Activated naive CD4-positive, alpha-beta T cell treated with anti-CD3 and anti-CD28 coated beads for 36 hours (primary cell): ENCODE results near the gene UBE3B. TPM values are rescaled to one million over a fixed set of nuclear protein-coding genes. Genes with fewer than 3 reads are reported as not detected.
A peak's percentile ranks its signal among the peaks of the same experiment; 100 is the strongest.

Source experiments
- CTCF ChIA-PET: fragments of 350-600 bp; sonication (Branson Sonifier 250); formaldehyde crosslinking; loops from one replicate; lab custom pipeline; 2021; ENCODE audit warnings: antibody characterized with exemption; lab: Charles Lee
- DNase-seq: peaks from one replicate; pipeline ENCODE4 v3.0.0-alpha.2; 2020
- H3K27ac Mint-ChIP-seq: one replicate; pipeline ENCODE4 v1.8.0; 2021; ENCODE audit warnings: mild to moderate bottlenecking, mixed read lengths
- H3K27me3 Mint-ChIP-seq: one replicate; pipeline ENCODE4 v1.8.0; 2021; ENCODE audit warnings: low read depth, mixed read lengths
- H3K36me3 Mint-ChIP-seq: one replicate; pipeline ENCODE4 v1.8.0; 2021; ENCODE audit warnings: low read depth, mixed read lengths
- H3K4me1 Mint-ChIP-seq: one replicate; pipeline ENCODE4 v1.8.0; 2021; ENCODE audit warnings: low read depth, mixed read lengths
- H3K4me3 Mint-ChIP-seq: one replicate; pipeline ENCODE4 v1.8.0; 2021; ENCODE audit warnings: mild to moderate bottlenecking, moderate library complexity, mixed read lengths
- H3K9me3 Mint-ChIP-seq: one replicate; pipeline ENCODE4 v1.8.0; 2021; ENCODE audit warnings: mixed read lengths
- intact Hi-C: fragments of 100-400 bp; cut with micrococcal nuclease; formaldehyde crosslinking; loops from one replicate; pipeline ENCODE4 v1.15.1; 2023
- total RNA-seq, 2 experiments: library from RNA; stranded (reverse); gene quantifications; one replicate each; pipeline ENCODE4 v1.2.3, GENCODE V29; 2021

The UBE3B gene
- total RNA-seq, 2 experiments from 2014 or later = 26.2 to 26.6 TPM

- DNase-seq = no peak
- CTCF ChIA-PET = interaction anchor here (0.6 to 1.2 kb wide), 2 partner anchors 21 to 403 kb away, joined by 3 read pairs; no protein-coding TSS in a partner anchor
- H3K9me3 Mint-ChIP-seq = no peaks in the 10 kb centered on the region
- no peak overlapping the region for H3K4me3 Mint-ChIP-seq
- no peak overlapping the region for H3K27ac Mint-ChIP-seq
- H3K36me3 Mint-ChIP-seq = peaks cover 22% of the 10 kb centered on the region
- intact Hi-C loops = no loop called here
- H3K27me3 Mint-ChIP-seq = no peaks in the 10 kb centered on the region
- no peaks in the 10 kb centered on the region for H3K4me1 Mint-ChIP-seq
Observed at GRCh38 chr12:109450980-109451379, 26.5 kb upstream of the UBE3B start.

- no peak for DNase-seq
- no peaks in the 10 kb centered on the region for H3K27me3 Mint-ChIP-seq
- no peak overlapping the region for H3K27ac Mint-ChIP-seq
- no peaks in the 10 kb centered on the region for H3K9me3 Mint-ChIP-seq
- H3K4me1 Mint-ChIP-seq = no peaks in the 10 kb centered on the region
- intact Hi-C loops = no loop called here
- CTCF ChIA-PET = interaction anchor here (0.6 to 1.2 kb wide), 2 partner anchors 21 to 402 kb away, joined by 3 read pairs; no protein-coding TSS in a partner anchor
- H3K4me3 Mint-ChIP-seq = no peak overlapping the region
- H3K36me3 Mint-ChIP-seq = peaks cover 22% of the 10 kb centered on the region
Observed at GRCh38 chr12:109451400-109451799, 26.0 kb upstream of the UBE3B start.

- Mint-ChIP-seq H3K4me3 (no peak overlapping the region), H3K4me1 (no peaks in the 10 kb centered on the region), H3K36me3 (peaks cover 29% of the 10 kb centered on the region), H3K27me3 (no peaks in the 10 kb centered on the region), H3K27ac (no peak overlapping the region), H3K9me3 (no peaks in the 10 kb centered on the region)
- CTCF ChIA-PET = no interaction called here
- DNase-seq = no peak
- intact Hi-C loops = no loop called here
Observed at GRCh38 chr12:109452489-109452888, 24.9 kb upstream of the UBE3B start.

GRCh38 chr12:109455706-109456105, 21.7 kb upstream of the UBE3B start:
- H3K36me3 Mint-ChIP-seq = peaks cover 32% of the 10 kb centered on the region
- CTCF ChIA-PET = no interaction called here

GRCh38 chr12:109458086-109458485, 19.3 kb upstream of the UBE3B start:
- Mint-ChIP-seq H3K4me3 (no peak overlapping the region), H3K27ac (peak overlapping the region; percentile 11), H3K27me3 (no peaks in the 10 kb centered on the region), H3K4me1 (peaks cover 14% of the 10 kb centered on the region), H3K36me3 (peaks cover 27% of the 10 kb centered on the region), H3K9me3 (no peaks in the 10 kb centered on the region)
- CTCF ChIA-PET = interaction anchor here (1.1 kb wide), 1 partner anchor 25 kb away, joined by 6 read pairs; no protein-coding TSS in a partner anchor
- no peak for DNase-seq
- intact Hi-C loops = no loop called here

More at GRCh38 chr12:109455706-109456105, 21.7 kb upstream of the UBE3B start:
- Mint-ChIP-seq H3K9me3 (no peaks in the 10 kb centered on the region), H3K4me3 (no peak overlapping the region), H3K27me3 (no peaks in the 10 kb centered on the region), H3K4me1 (peaks cover 5% of the 10 kb centered on the region), H3K27ac (no peak overlapping the region)
- DNase-seq = no peak
- intact Hi-C loops = no loop called here

- no peak overlapping the region for H3K27ac Mint-ChIP-seq
- H3K27me3 Mint-ChIP-seq = no peaks in the 10 kb centered on the region
- H3K4me1 Mint-ChIP-seq = peaks cover 21% of the 10 kb centered on the region
- no peaks in the 10 kb centered on the region for H3K9me3 Mint-ChIP-seq
- no peak for DNase-seq
- CTCF ChIA-PET = no interaction called here
- H3K36me3 Mint-ChIP-seq = peaks cover 23% of the 10 kb centered on the region
- intact Hi-C loops = no loop called here
- no peak overlapping the region for H3K4me3 Mint-ChIP-seq
Observed at GRCh38 chr12:109458771-109459208, 18.6 kb upstream of the UBE3B start.

- Mint-ChIP-seq H3K27me3 (no peaks in the 10 kb centered on the region), H3K27ac (no peak overlapping the region), H3K4me1 (peaks cover 26% of the 10 kb centered on the region), H3K9me3 (no peaks in the 10 kb centered on the region), H3K4me3 (no peak overlapping the region), H3K36me3 (peaks cover 21% of the 10 kb centered on the region)
- DNase-seq = no peak
- CTCF ChIA-PET = no interaction called here
- intact Hi-C loops = no loop called here
Observed at GRCh38 chr12:109459247-109459646, 18.2 kb upstream of the UBE3B start.

- no peak for DNase-seq
- H3K27ac Mint-ChIP-seq = no peak overlapping the region
- peaks cover 36% of the 10 kb centered on the region for H3K4me1 Mint-ChIP-seq
- no peak overlapping the region for H3K4me3 Mint-ChIP-seq
- CTCF ChIA-PET = no interaction called here
- H3K36me3 Mint-ChIP-seq = peaks cover 19% of the 10 kb centered on the region
- intact Hi-C loops = no loop called here
- no peaks in the 10 kb centered on the region for H3K27me3 Mint-ChIP-seq
- no peaks in the 10 kb centered on the region for H3K9me3 Mint-ChIP-seq
Observed at GRCh38 chr12:109460538-109460937, 16.9 kb upstream of the UBE3B start.

GRCh38 chr12:109461049-109461845, 16.2 kb upstream of the UBE3B start:
- Mint-ChIP-seq H3K4me1 (peaks cover 38% of the 10 kb centered on the region), H3K9me3 (no peaks in the 10 kb centered on the region), H3K4me3 (no peak overlapping the region), H3K27ac (no peak overlapping the region), H3K36me3 (peaks cover 14% of the 10 kb centered on the region), H3K27me3 (no peaks in the 10 kb centered on the region)
- no peak for DNase-seq
- intact Hi-C loops = no loop called here
- CTCF ChIA-PET = interaction anchor here (2.7 kb wide), 1 partner anchor 29 kb away, joined by 12 read pairs; no protein-coding TSS in a partner anchor

GRCh38 chr12:109461846-109462756, 15.3 kb upstream of the UBE3B start:
- H3K4me3 Mint-ChIP-seq = no peak overlapping the region
- H3K4me1 Mint-ChIP-seq = peaks cover 38% of the 10 kb centered on the region
- H3K9me3 Mint-ChIP-seq = no peaks in the 10 kb centered on the region
- CTCF ChIA-PET = interaction anchor here (0.6 to 2.7 kb wide), 3 partner anchors 29 to 1564 kb away, joined by 3 to 12 read pairs (median 4); no protein-coding TSS in a partner anchor
- no peak overlapping the region for H3K27ac Mint-ChIP-seq
- DNase-seq = no peak
- H3K36me3 Mint-ChIP-seq = peaks cover 8% of the 10 kb centered on the region
- no peaks in the 10 kb centered on the region for H3K27me3 Mint-ChIP-seq
- intact Hi-C loops = no loop called here

GRCh38 chr12:109462868-109463692, 14.4 kb upstream of the UBE3B start:
- intact Hi-C loops = no loop called here
- DNase-seq = no peak
- no peak overlapping the region for H3K4me3 Mint-ChIP-seq

More at GRCh38 chr12:109462868-109463692, 14.4 kb upstream of the UBE3B start:
- peaks cover 36% of the 10 kb centered on the region for H3K4me1 Mint-ChIP-seq
- H3K27ac Mint-ChIP-seq = no peak overlapping the region
- no peaks in the 10 kb centered on the region for H3K27me3 Mint-ChIP-seq
- no peaks in the 10 kb centered on the region for H3K9me3 Mint-ChIP-seq
- H3K36me3 Mint-ChIP-seq = peaks cover 3% of the 10 kb centered on the region
- CTCF ChIA-PET = interaction anchor here (0.8 to 2.7 kb wide), 2 partner anchors 30 to 35 kb away, joined by 4 to 12 read pairs; no protein-coding TSS in a partner anchor
